ENCODE data around the gene NTF3. TPM values are rescaled to one million over a fixed set of nuclear protein-coding genes. Genes with fewer than 3 reads are reported as not detected.

Gene NTF3
- total RNA-seq, 1 experiment from 2014 or later = not detected

- intact Hi-C loops (cut with micrococcal nuclease) = no loop called here
- ATAC-seq (no peak), DNase-seq (ENCODE audit: low read depth, low spot score) (no peak)
- H3K4me1 ChIP-seq (ENCODE audit: control insufficient read depth in 1 of 2, insufficient read depth in 2 of 2, low read length in 2 of 2) = no peaks in the 10 kb centered on the region
- POLR2A ChIA-PET = no interaction called here
- H3K79me2 ChIP-seq (ENCODE audit: insufficient read depth, low read length) = no peaks in the 10 kb centered on the region
- RAD21 ChIA-PET (ENCODE audit: low non-redundant PET in 1 of 2, low total read pairs in 2 of 2, uncharacterized antibody in 2 of 2, unreplicated experiment in 2 of 2) = no interaction called here
- CTCF ChIA-PET = no interaction called here
- no TSS peak for BruUV-seq (replicated peaks)
- no peak overlapping the region for H3K9ac ChIP-seq (ENCODE audit: low read length)
- no peak overlapping the region for H3K27ac ChIP-seq (ENCODE audit: low read depth, low read length)
- H3K36me3 ChIP-seq (ENCODE audit: control insufficient read depth in 1 of 2, insufficient read depth in 2 of 2, low read length in 2 of 2) = no peaks in the 10 kb centered on the region
- H3K9me2 ChIP-seq (ENCODE audit: insufficient read depth) = no peaks in the 10 kb centered on the region
- no peak overlapping the region for H3K4me3 ChIP-seq (replicated peaks in 1 of 2; ENCODE audit: low read depth in 1 of 2, low read length in 2 of 2)
- H3K27me3 ChIP-seq (ENCODE audit: insufficient read depth, low read length) = peaks cover 67% of the 10 kb centered on the region
- H4K20me1 ChIP-seq (ENCODE audit: insufficient read depth) = no peaks in the 10 kb centered on the region
- H3K4me2 ChIP-seq (ENCODE audit: low read length) = no peak overlapping the region
- TF ChIP-seq CEBPB (IDR thresholded peaks at IDR 0.05; ENCODE audit: low read depth) = no peak
- no peak for TF ChIP-seq POLR2A (IDR thresholded peaks at IDR 0.05; ENCODE audit: borderline replicate concordance, extremely low read depth, insufficient read depth, insufficient read length)
- no peak for TF ChIP-seq EGR1 (IDR thresholded peaks at IDR 0.05; ENCODE audit: low read depth)
- TF ChIP-seq, protein P1, sequence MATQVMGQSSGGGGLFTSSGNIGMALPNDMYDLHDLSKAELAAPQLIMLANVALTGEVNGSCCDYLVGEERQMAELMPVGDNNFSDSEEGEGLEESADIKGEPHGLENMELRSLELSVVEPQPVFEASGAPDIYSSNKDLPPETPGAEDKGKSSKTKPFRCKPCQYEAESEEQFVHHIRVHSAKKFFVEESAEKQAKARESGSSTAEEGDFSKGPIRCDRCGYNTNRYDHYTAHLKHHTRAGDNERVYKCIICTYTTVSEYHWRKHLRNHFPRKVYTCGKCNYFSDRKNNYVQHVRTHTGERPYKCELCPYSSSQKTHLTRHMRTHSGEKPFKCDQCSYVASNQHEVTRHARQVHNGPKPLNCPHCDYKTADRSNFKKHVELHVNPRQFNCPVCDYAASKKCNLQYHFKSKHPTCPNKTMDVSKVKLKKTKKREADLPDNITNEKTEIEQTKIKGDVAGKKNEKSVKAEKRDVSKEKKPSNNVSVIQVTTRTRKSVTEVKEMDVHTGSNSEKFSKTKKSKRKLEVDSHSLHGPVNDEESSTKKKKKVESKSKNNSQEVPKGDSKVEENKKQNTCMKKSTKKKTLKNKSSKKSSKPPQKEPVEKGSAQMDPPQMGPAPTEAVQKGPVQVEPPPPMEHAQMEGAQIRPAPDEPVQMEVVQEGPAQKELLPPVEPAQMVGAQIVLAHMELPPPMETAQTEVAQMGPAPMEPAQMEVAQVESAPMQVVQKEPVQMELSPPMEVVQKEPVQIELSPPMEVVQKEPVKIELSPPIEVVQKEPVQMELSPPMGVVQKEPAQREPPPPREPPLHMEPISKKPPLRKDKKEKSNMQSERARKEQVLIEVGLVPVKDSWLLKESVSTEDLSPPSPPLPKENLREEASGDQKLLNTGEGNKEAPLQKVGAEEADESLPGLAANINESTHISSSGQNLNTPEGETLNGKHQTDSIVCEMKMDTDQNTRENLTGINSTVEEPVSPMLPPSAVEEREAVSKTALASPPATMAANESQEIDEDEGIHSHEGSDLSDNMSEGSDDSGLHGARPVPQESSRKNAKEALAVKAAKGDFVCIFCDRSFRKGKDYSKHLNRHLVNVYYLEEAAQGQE (IDR thresholded peaks at IDR 0.05; ENCODE audit: low read depth) = no peak
- TF ChIP-seq ZFX (IDR thresholded peaks at IDR 0.05) = no peak
- TF ChIP-seq, protein P2, sequence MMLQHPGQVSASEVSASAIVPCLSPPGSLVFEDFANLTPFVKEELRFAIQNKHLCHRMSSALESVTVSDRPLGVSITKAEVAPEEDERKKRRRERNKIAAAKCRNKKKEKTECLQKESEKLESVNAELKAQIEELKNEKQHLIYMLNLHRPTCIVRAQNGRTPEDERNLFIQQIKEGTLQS (IDR thresholded peaks at IDR 0.05) = no peak
- TF ChIP-seq CBX3 (IDR thresholded peaks at IDR 0.05; ENCODE audit: low read depth) = no peak
- no peak for TF ChIP-seq YY1 (IDR thresholded peaks at IDR 0.05; ENCODE audit: extremely low read depth, insufficient replicate concordance, low read depth, low read length)
- no peak for TF ChIP-seq FOSL1 (IDR thresholded peaks at IDR 0.05; ENCODE audit: low read depth)
- TF ChIP-seq MAX (IDR thresholded peaks at IDR 0.05) = no peak
- TF ChIP-seq EZH2 (IDR thresholded peaks at IDR 0.05) = no peak
- no peak for TF ChIP-seq ZNF274 (IDR thresholded peaks at IDR 0.05; ENCODE audit: low read depth, low read length)
- no peak for TF ChIP-seq EZH2phosphoT487 (IDR thresholded peaks at IDR 0.05; ENCODE audit: borderline replicate concordance)
- no peak for TF ChIP-seq SP1 (IDR thresholded peaks at IDR 0.05; ENCODE audit: low read depth)
- H3K9me3 ChIP-seq (ENCODE audit: control insufficient read depth in 1 of 2, insufficient read depth in 1 of 2, low read depth in 1 of 2, low read length in 2 of 2) = no peaks in the 10 kb centered on the region
- H2AFZ ChIP-seq (ENCODE audit: low read depth, low read length, poor library complexity, severe bottlenecking) = no peak overlapping the region
These were observed 38.8 kb downstream of the NTF3 start for GRCh38 chr12:5470703-5471102.
